ENCODE data around the gene GPR35.

GPR35 gene

DNA sequence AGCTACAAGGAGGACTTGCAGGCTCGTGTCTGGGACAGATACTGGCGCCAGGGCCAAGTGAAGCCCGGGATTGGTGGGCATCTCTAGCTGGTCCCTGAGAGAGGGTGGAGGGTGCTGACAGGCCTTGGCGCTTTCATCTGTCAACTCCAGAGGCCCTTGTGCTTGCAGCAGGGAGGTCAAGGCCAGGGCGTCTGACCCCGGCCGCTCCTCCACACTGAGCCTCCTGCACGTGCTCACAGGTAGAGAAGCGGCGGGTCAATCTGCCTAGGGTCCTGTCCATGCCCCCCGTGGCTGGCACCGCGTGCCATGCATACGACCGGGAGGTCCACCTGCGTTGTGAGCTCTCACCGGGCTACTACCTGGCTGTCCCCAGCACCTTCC lies 29.2 kb upstream of the GPR35 start:
- H3K4me1 ChIP-seq (ENCODE audit: control insufficient read depth in 5 of 5, insufficient read depth in 5 of 5, low read length in 5 of 5), result peaks cover 0 to 28% (median 18%) of the 10 kb centered on the region in 5 donors
- H3K27me3 ChIP-seq (ENCODE audit: control insufficient read depth in 5 of 5, insufficient read depth in 4 of 5, low read length in 5 of 5), result no peaks in the 10 kb centered on the region
- H3K9me3 ChIP-seq (ENCODE audit: control insufficient read depth in 5 of 5, low read length in 5 of 5), result no peaks in the 10 kb centered on the region
- peaks cover 0 to 89% (median 68%) of the 10 kb centered on the region in 5 donors for H3K36me3 ChIP-seq (ENCODE audit: control insufficient read depth in 5 of 5, insufficient read depth in 5 of 5, low read length in 5 of 5)
- H3K4me3 ChIP-seq (ENCODE audit: low read depth in 1 of 5, low read length in 5 of 5), result peak overlapping the region in 1 of 5 donors; percentile 1
- no peak overlapping the region for H3K27ac ChIP-seq (ENCODE audit: low read depth, low read length)
- H3K9ac ChIP-seq (ENCODE audit: low read length in 5 of 5), result peak overlapping the region in 1 of 5 donors; percentile 50

DNA sequence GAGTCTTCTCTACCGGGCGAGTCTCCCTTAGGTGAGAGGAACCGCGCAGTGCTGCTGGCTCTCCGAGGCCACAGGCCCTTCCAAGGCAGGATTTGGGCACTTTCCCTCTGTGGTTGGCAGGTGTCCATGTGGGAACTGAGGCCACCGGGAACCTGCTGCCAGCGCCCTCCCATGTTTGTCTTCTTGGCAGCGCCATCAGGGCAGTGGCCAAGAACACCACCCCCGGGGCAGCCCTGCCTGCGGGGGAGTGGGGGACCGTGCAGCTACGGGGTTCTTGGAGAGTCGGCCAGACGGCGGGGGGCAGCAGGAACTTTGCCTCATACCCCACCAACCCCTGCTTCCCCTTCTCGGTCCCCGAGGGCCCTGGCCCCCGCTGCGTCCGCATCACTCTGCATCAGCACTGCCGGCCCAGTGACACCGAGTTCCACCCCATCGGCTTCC lies 28.8 kb upstream of the GPR35 start:
- H3K4me1 ChIP-seq (ENCODE audit: control insufficient read depth in 5 of 5, insufficient read depth in 5 of 5, low read length in 5 of 5), result peaks cover 0 to 28% (median 18%) of the 10 kb centered on the region in 5 donors
- peaks cover 0 to 86% (median 64%) of the 10 kb centered on the region in 5 donors for H3K36me3 ChIP-seq (ENCODE audit: control insufficient read depth in 5 of 5, insufficient read depth in 5 of 5, low read length in 5 of 5)
- H3K27ac ChIP-seq (ENCODE audit: low read depth, low read length), result no peak overlapping the region
- no peaks in the 10 kb centered on the region for H3K9me3 ChIP-seq (ENCODE audit: control insufficient read depth in 5 of 5, low read length in 5 of 5)
- peak overlapping the region in 1 of 5 donors; percentile 1 for H3K4me3 ChIP-seq (ENCODE audit: low read depth in 1 of 5, low read length in 5 of 5)
- peak overlapping the region in 1 of 5 donors; percentile 50 for H3K9ac ChIP-seq (ENCODE audit: low read length in 5 of 5)
- no peaks in the 10 kb centered on the region for H3K27me3 ChIP-seq (ENCODE audit: control insufficient read depth in 5 of 5, insufficient read depth in 4 of 5, low read length in 5 of 5)

- Histone ChIP-seq H3K27me3 (ENCODE audit: control insufficient read depth in 5 of 5, insufficient read depth in 4 of 5, low read length in 5 of 5) (no peaks in the 10 kb centered on the region), H3K27ac (ENCODE audit: low read depth, low read length) (no peak overlapping the region), H3K9ac (ENCODE audit: low read length in 5 of 5) (no peak overlapping the region), H3K9me3 (ENCODE audit: control insufficient read depth in 5 of 5, low read length in 5 of 5) (no peaks in the 10 kb centered on the region), H3K4me1 (ENCODE audit: control insufficient read depth in 5 of 5, insufficient read depth in 5 of 5, low read length in 5 of 5) (peaks cover 0 to 28% (median 18%) of the 10 kb centered on the region in 5 donors), H3K4me3 (ENCODE audit: low read depth in 1 of 5, low read length in 5 of 5) (no peak overlapping the region), H3K36me3 (ENCODE audit: control insufficient read depth in 5 of 5, insufficient read depth in 5 of 5, low read length in 5 of 5) (peaks cover 0 to 81% (median 61%) of the 10 kb centered on the region in 5 donors)
These were observed 28.2 kb upstream of the GPR35 start for GRCh38 chr2:240597054-240597418.

DNA sequence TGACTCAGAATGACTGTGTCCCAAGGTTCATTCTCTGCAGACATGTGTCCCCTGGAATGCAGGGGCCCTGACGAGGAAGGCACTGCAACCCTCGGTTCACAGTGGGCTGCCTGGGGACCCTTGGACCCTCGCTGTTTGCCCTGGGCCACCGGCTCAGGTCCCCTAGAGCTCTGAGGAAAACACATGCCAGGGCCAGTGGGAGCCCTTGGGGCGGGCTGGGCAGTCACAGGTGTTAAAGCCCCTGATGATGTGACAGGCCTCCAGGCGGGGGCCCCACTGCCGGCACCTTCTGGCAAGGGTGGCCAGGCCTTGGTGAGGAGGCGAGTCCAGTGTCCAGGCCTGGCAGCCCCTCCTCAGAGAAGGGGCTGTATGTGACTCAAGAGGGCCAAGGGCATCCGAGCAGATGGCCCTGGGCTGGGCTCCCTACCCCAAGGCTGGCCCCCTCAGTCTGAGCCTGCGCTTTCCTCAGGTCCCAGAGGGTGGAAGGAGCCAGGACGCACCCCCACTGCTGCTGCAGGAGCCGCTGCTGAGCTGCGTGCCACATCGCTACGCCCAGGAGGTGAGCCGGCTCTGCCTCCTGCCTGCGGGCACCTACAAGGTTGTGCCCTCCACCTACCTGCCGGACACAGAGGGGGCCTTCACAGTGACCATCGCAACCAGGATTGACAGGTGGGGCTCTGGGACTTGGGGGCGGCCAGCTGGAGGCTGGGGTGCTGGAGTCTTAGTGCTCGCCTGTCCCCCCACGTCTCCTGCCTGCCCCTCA lies 27.7 kb upstream of the GPR35 start:
- Histone ChIP-seq H3K4me1 (ENCODE audit: control insufficient read depth in 5 of 5, insufficient read depth in 5 of 5, low read length in 5 of 5) (peaks cover 0 to 28% (median 18%) of the 10 kb centered on the region in 5 donors), H3K9ac (ENCODE audit: low read length in 5 of 5) (no peak overlapping the region), H3K9me3 (ENCODE audit: control insufficient read depth in 5 of 5, low read length in 5 of 5) (no peaks in the 10 kb centered on the region), H3K36me3 (ENCODE audit: control insufficient read depth in 5 of 5, insufficient read depth in 5 of 5, low read length in 5 of 5) (peaks cover 0 to 75% (median 57%) of the 10 kb centered on the region in 5 donors), H3K27me3 (ENCODE audit: control insufficient read depth in 5 of 5, insufficient read depth in 4 of 5, low read length in 5 of 5) (no peaks in the 10 kb centered on the region), H3K27ac (ENCODE audit: low read depth, low read length) (no peak overlapping the region), H3K4me3 (ENCODE audit: low read depth in 1 of 5, low read length in 5 of 5) (no peak overlapping the region)

GRCh38 chr2:240598311-240598911 lies 26.9 kb upstream of the GPR35 start:
- no peaks in the 10 kb centered on the region for H3K27me3 ChIP-seq (ENCODE audit: control insufficient read depth in 5 of 5, insufficient read depth in 4 of 5, low read length in 5 of 5)
- H3K27ac ChIP-seq (ENCODE audit: low read depth, low read length), result no peak overlapping the region
- peaks cover 0 to 71% (median 52%) of the 10 kb centered on the region in 5 donors for H3K36me3 ChIP-seq (ENCODE audit: control insufficient read depth in 5 of 5, insufficient read depth in 5 of 5, low read length in 5 of 5)
- no peak overlapping the region for H3K4me3 ChIP-seq (ENCODE audit: low read depth in 1 of 5, low read length in 5 of 5)
- peaks cover 0 to 28% (median 18%) of the 10 kb centered on the region in 5 donors for H3K4me1 ChIP-seq (ENCODE audit: control insufficient read depth in 5 of 5, insufficient read depth in 5 of 5, low read length in 5 of 5)
- H3K9ac ChIP-seq (ENCODE audit: low read length in 5 of 5), result no peak overlapping the region
- H3K9me3 ChIP-seq (ENCODE audit: control insufficient read depth in 5 of 5, low read length in 5 of 5), result no peaks in the 10 kb centered on the region

GRCh38 chr2:240599141-240599583 lies 26.1 kb upstream of the GPR35 start:
- no peak overlapping the region for H3K27ac ChIP-seq (ENCODE audit: low read depth, low read length)
- H3K9me3 ChIP-seq (ENCODE audit: control insufficient read depth in 5 of 5, low read length in 5 of 5), result no peaks in the 10 kb centered on the region
- peaks cover 0 to 64% (median 49%) of the 10 kb centered on the region in 5 donors for H3K36me3 ChIP-seq (ENCODE audit: control insufficient read depth in 5 of 5, insufficient read depth in 5 of 5, low read length in 5 of 5)
- H3K9ac ChIP-seq (ENCODE audit: low read length in 5 of 5), result no peak overlapping the region
- no peak overlapping the region for H3K4me3 ChIP-seq (ENCODE audit: low read depth in 1 of 5, low read length in 5 of 5)
- peaks cover 2 to 29% (median 19%) of the 10 kb centered on the region in 5 donors for H3K4me1 ChIP-seq (ENCODE audit: control insufficient read depth in 5 of 5, insufficient read depth in 5 of 5, low read length in 5 of 5)
- no peaks in the 10 kb centered on the region for H3K27me3 ChIP-seq (ENCODE audit: control insufficient read depth in 5 of 5, insufficient read depth in 4 of 5, low read length in 5 of 5)

- Histone ChIP-seq H3K9me3 (ENCODE audit: control insufficient read depth in 5 of 5, low read length in 5 of 5) (no peaks in the 10 kb centered on the region), H3K4me3 (ENCODE audit: low read depth in 1 of 5, low read length in 5 of 5) (no peak overlapping the region), H3K27me3 (ENCODE audit: control insufficient read depth in 5 of 5, insufficient read depth in 4 of 5, low read length in 5 of 5) (no peaks in the 10 kb centered on the region), H3K4me1 (ENCODE audit: control insufficient read depth in 5 of 5, insufficient read depth in 5 of 5, low read length in 5 of 5) (peaks cover 2 to 27% (median 23%) of the 10 kb centered on the region in 5 donors), H3K27ac (ENCODE audit: low read depth, low read length) (no peak overlapping the region), H3K36me3 (ENCODE audit: control insufficient read depth in 5 of 5, insufficient read depth in 5 of 5, low read length in 5 of 5) (peaks cover 0 to 56% (median 41%) of the 10 kb centered on the region in 5 donors), H3K9ac (ENCODE audit: low read length in 5 of 5) (no peak overlapping the region)
These were observed 24.8 kb upstream of the GPR35 start for GRCh38 chr2:240600451-240600961.

- Histone ChIP-seq H3K4me3 (ENCODE audit: low read depth in 1 of 5, low read length in 5 of 5) (no peak overlapping the region), H3K27me3 (ENCODE audit: control insufficient read depth in 5 of 5, insufficient read depth in 4 of 5, low read length in 5 of 5) (no peaks in the 10 kb centered on the region), H3K36me3 (ENCODE audit: control insufficient read depth in 5 of 5, insufficient read depth in 5 of 5, low read length in 5 of 5) (peaks cover 0 to 48% (median 33%) of the 10 kb centered on the region in 5 donors), H3K4me1 (ENCODE audit: control insufficient read depth in 5 of 5, insufficient read depth in 5 of 5, low read length in 5 of 5) (peaks cover 2 to 19% (median 17%) of the 10 kb centered on the region in 5 donors), H3K27ac (ENCODE audit: low read depth, low read length) (no peak overlapping the region), H3K9ac (ENCODE audit: low read length in 5 of 5) (no peak overlapping the region), H3K9me3 (ENCODE audit: control insufficient read depth in 5 of 5, low read length in 5 of 5) (no peaks in the 10 kb centered on the region)
These were observed 24.0 kb upstream of the GPR35 start for GRCh38 chr2:240601061-240601830.

DNA sequence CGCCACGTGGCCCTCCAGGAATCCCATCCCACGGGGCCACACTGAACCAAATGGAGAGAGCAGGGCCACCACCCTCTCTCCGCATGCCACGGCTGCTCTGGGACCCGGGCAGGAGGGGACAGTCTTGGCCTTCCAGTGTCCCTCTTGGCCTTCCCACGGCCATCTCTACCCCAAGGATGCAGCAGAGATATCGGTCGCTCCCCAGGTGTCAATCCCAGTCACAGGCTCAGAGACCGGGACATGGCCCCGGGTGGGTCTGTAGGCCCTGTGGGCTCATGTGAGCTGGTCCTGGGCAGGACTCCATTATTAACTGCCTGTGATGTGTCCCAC lies 23.5 kb upstream of the GPR35 start:
- no peaks in the 10 kb centered on the region for H3K27me3 ChIP-seq (ENCODE audit: control insufficient read depth in 5 of 5, insufficient read depth in 4 of 5, low read length in 5 of 5)
- H3K27ac ChIP-seq (ENCODE audit: low read depth, low read length), result no peak overlapping the region
- peaks cover 2 to 15% (median 12%) of the 10 kb centered on the region in 5 donors for H3K4me1 ChIP-seq (ENCODE audit: control insufficient read depth in 5 of 5, insufficient read depth in 5 of 5, low read length in 5 of 5)
- no peaks in the 10 kb centered on the region for H3K9me3 ChIP-seq (ENCODE audit: control insufficient read depth in 5 of 5, low read length in 5 of 5)
- peaks cover 0 to 45% (median 31%) of the 10 kb centered on the region in 5 donors for H3K36me3 ChIP-seq (ENCODE audit: control insufficient read depth in 5 of 5, insufficient read depth in 5 of 5, low read length in 5 of 5)
- H3K9ac ChIP-seq (ENCODE audit: low read length in 5 of 5), result no peak overlapping the region
- no peak overlapping the region for H3K4me3 ChIP-seq (ENCODE audit: low read depth in 1 of 5, low read length in 5 of 5)
